ENCODE results near the gene AXIN1. TPM values are rescaled to one million over a fixed set of nuclear protein-coding genes. Genes with fewer than 3 reads are reported as not detected.

AXIN1 gene
- total RNA-seq, 4 donors from 2014 or later, result 17.5 to 29.7 (median 26.4) TPM

DNA sequence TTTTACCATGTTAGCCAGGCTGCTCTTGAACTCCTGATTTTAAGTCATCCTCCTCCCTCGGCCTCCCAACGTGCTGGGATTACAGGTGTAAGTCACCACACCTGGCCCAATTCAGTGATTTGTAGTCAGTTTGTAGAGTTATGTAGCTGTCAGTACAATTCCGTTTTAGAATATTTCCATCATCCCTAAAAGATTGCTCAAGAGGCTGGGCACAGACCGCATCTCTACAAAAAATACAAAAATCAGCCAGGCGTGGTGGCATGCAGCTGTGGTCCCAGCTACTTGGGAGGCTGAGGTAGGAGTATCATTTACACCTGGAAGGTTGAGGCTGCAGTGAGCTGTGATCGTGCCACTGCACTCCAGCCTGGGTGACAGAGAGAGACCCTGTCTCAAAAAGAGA lies 97.3 kb downstream of the AXIN1 start:
- no peaks in the 10 kb centered on the region for H3K27me3 ChIP-seq
- no peaks in the 10 kb centered on the region for H3K9me3 ChIP-seq
- intact Hi-C loops (cut with DNase I), result no loop called here
- H3K27ac ChIP-seq, result no peak overlapping the region
- WGBS, 2 donors, result 85 to 89% methylated on average over 6 of the region's 6 CpGs
- H3K36me3 ChIP-seq, result peaks cover 18 to 32% of the 10 kb centered on the region in 2 donors
- no peaks in the 10 kb centered on the region for H3K4me1 ChIP-seq
- H3K4me3 ChIP-seq (replicated peaks in 1 of 3), result no peak overlapping the region
- TF ChIP-seq POLR2A (IDR thresholded peaks at IDR 0.05), result no peak
- TF ChIP-seq, protein P1, sequence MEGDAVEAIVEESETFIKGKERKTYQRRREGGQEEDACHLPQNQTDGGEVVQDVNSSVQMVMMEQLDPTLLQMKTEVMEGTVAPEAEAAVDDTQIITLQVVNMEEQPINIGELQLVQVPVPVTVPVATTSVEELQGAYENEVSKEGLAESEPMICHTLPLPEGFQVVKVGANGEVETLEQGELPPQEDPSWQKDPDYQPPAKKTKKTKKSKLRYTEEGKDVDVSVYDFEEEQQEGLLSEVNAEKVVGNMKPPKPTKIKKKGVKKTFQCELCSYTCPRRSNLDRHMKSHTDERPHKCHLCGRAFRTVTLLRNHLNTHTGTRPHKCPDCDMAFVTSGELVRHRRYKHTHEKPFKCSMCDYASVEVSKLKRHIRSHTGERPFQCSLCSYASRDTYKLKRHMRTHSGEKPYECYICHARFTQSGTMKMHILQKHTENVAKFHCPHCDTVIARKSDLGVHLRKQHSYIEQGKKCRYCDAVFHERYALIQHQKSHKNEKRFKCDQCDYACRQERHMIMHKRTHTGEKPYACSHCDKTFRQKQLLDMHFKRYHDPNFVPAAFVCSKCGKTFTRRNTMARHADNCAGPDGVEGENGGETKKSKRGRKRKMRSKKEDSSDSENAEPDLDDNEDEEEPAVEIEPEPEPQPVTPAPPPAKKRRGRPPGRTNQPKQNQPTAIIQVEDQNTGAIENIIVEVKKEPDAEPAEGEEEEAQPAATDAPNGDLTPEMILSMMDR (IDR thresholded peaks at IDR 0.05), result no peak
- no peak for DNase-seq

GRCh38 chr16:254461-254860 lies 98.1 kb downstream of the AXIN1 start:
- H3K27ac ChIP-seq, result no peak overlapping the region
- intact Hi-C loops (cut with DNase I), result no loop called here
- H3K4me1 ChIP-seq, result no peaks in the 10 kb centered on the region
- H3K27me3 ChIP-seq, result no peaks in the 10 kb centered on the region
- WGBS, 2 donors, result 95 to 97% methylated on average over 25 of the region's 25 CpGs
- no peak for DNase-seq
- peaks cover 18 to 25% of the 10 kb centered on the region in 2 donors for H3K36me3 ChIP-seq
- H3K9me3 ChIP-seq, result no peaks in the 10 kb centered on the region
- TF ChIP-seq POLR2A (IDR thresholded peaks at IDR 0.05), result no peak
- TF ChIP-seq, protein P1 (IDR thresholded peaks at IDR 0.05), result no peak
- H3K4me3 ChIP-seq (replicated peaks in 1 of 3), result no peak overlapping the region

DNA sequence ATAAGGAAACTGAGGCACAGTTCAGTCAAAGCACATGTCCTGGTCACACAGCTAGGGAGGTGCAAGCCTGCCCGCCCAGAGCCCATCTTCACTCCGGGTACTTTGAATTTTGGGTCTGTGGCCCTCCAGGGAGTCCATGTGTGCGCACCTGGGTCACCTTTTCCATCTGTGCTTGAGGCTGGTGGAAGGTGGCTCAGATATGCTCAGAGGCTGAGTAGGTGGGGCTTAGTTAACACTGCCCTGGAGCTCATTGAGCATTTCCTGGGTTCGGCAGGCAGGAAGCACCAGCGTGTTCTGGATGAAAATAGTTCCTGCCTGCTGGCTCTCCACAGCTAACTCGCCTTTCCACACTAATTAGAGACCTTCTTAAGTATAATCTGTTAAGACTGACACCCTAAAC lies 98.7 kb downstream of the AXIN1 start:
- Histone ChIP-seq H3K4me3 (replicated peaks in 1 of 3) (no peak overlapping the region), H3K4me1 (no peaks in the 10 kb centered on the region), H3K27ac (no peak overlapping the region), H3K9me3 (no peaks in the 10 kb centered on the region), H3K27me3 (no peaks in the 10 kb centered on the region), H3K36me3 (peaks cover 13 to 24% of the 10 kb centered on the region in 2 donors)
- TF ChIP-seq, protein P1 (IDR thresholded peaks at IDR 0.05), result no peak
- no peak for TF ChIP-seq POLR2A (IDR thresholded peaks at IDR 0.05)
- no peak for DNase-seq
- WGBS, 2 donors, result 88 to 94% methylated on average over 5 to 6 of the region's 6 CpGs
- intact Hi-C loops (cut with DNase I), result no loop called here

DNA sequence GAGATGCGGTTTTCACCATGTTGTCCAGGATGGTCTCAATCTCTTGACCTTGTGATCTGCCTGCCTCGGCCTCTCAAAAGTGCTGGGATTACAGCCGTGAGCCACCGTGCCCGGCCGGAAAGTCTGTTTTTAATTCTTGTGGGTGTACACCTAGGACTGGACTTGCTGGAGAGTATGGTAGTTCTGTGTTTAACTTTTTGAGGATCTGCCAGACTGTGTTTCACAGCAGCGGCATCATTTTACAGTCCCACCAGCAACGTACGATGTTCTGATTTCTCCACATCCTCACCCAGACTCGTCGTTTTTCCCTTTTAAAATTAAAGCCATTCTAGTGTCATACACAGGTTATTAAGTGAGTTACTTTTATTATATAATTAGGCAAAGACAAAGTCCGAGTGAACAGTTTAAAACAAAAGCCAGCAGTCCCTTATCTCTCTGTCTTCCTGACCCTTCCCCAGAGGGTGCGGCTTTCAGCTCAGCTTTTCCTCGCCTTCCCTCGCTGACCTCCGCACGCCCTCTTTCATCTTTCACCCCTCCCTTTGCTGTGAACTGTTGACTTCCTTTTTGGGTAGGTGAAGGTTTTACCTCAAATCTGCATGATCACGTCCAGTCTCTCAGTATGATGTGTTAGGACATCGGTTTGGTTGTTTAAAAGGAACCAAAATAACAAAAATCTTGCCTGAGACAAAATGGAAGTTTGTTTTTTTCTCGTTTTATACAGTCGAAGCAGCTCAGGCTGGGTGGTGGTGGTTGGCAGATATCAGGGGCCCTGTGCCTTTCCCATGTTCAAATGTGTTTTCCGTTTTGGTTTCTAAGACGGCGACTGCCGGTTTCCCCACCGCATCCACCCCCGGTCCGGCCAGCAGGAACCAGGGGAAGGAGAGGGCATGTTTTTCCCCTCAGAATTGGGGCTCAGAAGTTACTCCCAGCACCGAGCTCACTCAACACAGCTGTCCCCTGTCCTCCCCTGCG lies 99.9 kb downstream of the AXIN1 start:
- TF ChIP-seq, protein P1 (IDR thresholded peaks at IDR 0.05), result no peak
- no peak for TF ChIP-seq POLR2A (IDR thresholded peaks at IDR 0.05)
- intact Hi-C loops (cut with DNase I), result no loop called here
- peaks cover 13 to 24% of the 10 kb centered on the region in 2 donors for H3K36me3 ChIP-seq
- H3K27ac ChIP-seq, result no peak overlapping the region
- DNase-seq, result no peak
- H3K4me3 ChIP-seq (replicated peaks in 1 of 3), result no peak overlapping the region
- H3K27me3 ChIP-seq, result no peaks in the 10 kb centered on the region
- no peaks in the 10 kb centered on the region for H3K9me3 ChIP-seq
- no peaks in the 10 kb centered on the region for H3K4me1 ChIP-seq
- 77 to 78% methylated on average over 30 of the region's 30 CpGs for WGBS, 2 donors

- intact Hi-C loops (cut with DNase I), result no loop called here
- 91 to 96% methylated on average over 10 to 12 of the region's 12 CpGs for WGBS, 2 donors
- peaks cover 11 to 13% of the 10 kb centered on the region in 2 donors for H3K36me3 ChIP-seq
- H3K9me3 ChIP-seq, result no peaks in the 10 kb centered on the region
- no peak overlapping the region for H3K27ac ChIP-seq
- H3K4me1 ChIP-seq, result no peaks in the 10 kb centered on the region
- no peak for DNase-seq
- no peak overlapping the region for H3K4me3 ChIP-seq (replicated peaks in 1 of 3)
- no peak for TF ChIP-seq POLR2A (IDR thresholded peaks at IDR 0.05)
- TF ChIP-seq, protein P1 (IDR thresholded peaks at IDR 0.05), result no peak
- no peaks in the 10 kb centered on the region for H3K27me3 ChIP-seq
These were observed 103.1 kb downstream of the AXIN1 start for GRCh38 chr16:249431-249830.

Measured in thyroid gland (tissue), 4 donors.